IgD-negative memory B cell (primary cell): ENCODE results near the gene NPAS3. TPM values are rescaled to one million over a fixed set of nuclear protein-coding genes. Genes with fewer than 3 reads are reported as not detected.

Experiments used
- H3K27ac Mint-ChIP-seq, 3 donors: one replicate each; pipeline ENCODE4 v1.8.0; 2020 to 2022; ENCODE audit warnings: mild to moderate bottlenecking in 3 of 3, mixed read lengths in 3 of 3, moderate library complexity in 1 of 3
- H3K27me3 Mint-ChIP-seq: one replicate; pipeline ENCODE4 v1.8.0; 2021; ENCODE audit warnings: mixed read lengths
- H3K36me3 Mint-ChIP-seq: one replicate; pipeline ENCODE4 v1.8.0; 2020; ENCODE audit warnings: mild to moderate bottlenecking, mixed read lengths
- H3K4me1 Mint-ChIP-seq, 3 donors: one replicate each; pipeline ENCODE4 v1.8.0; 2020 to 2022; ENCODE audit warnings: mixed read lengths in 3 of 3, mild to moderate bottlenecking in 1 of 3
- H3K4me3 Mint-ChIP-seq, 4 donors: one replicate each; pipeline ENCODE4 v1.8.0; 2020 to 2022; ENCODE audit warnings: mild to moderate bottlenecking in 4 of 4, mixed read lengths in 4 of 4, moderate library complexity in 3 of 4
- H3K9me3 Mint-ChIP-seq, 3 donors: one replicate each; pipeline ENCODE4 v1.8.0; 2020 to 2021; ENCODE audit warnings: mixed read lengths in 3 of 3, mild to moderate bottlenecking in 1 of 3
- polyA plus RNA-seq: library from polyadenylated mRNA; unstranded; fragments of 300-500 nt; fragmentation: Illumina TruSeq; gene quantifications from one replicate; pipeline ENCODE4 v1.2.3, GENCODE V29; 2021

NPAS3 gene
- polyA plus RNA-seq, 1 donor from 2014 or later, result not detected

- H3K4me1 Mint-ChIP-seq, result no peaks in the 10 kb centered on the region
- H3K27me3 Mint-ChIP-seq, result no peaks in the 10 kb centered on the region
- no peak overlapping the region for H3K27ac Mint-ChIP-seq
- H3K36me3 Mint-ChIP-seq, result no peaks in the 10 kb centered on the region
- no peak overlapping the region for H3K4me3 Mint-ChIP-seq
- peaks cover 0 to 5% (median 2%) of the 10 kb centered on the region in 3 donors for H3K9me3 Mint-ChIP-seq
Measured at GRCh38 chr14:33527023-33527634, 588.5 kb downstream of the NPAS3 start.

- H3K27ac Mint-ChIP-seq, result no peak overlapping the region
- peaks cover 0 to 5% (median 2%) of the 10 kb centered on the region in 3 donors for H3K9me3 Mint-ChIP-seq
- no peaks in the 10 kb centered on the region for H3K4me1 Mint-ChIP-seq
- H3K36me3 Mint-ChIP-seq, result no peaks in the 10 kb centered on the region
- H3K27me3 Mint-ChIP-seq, result no peaks in the 10 kb centered on the region
- H3K4me3 Mint-ChIP-seq, result no peak overlapping the region
Measured at GRCh38 chr14:33528655-33529054, 590.0 kb downstream of the NPAS3 start.

- Mint-ChIP-seq H3K9me3 (peaks cover 0 to 5% (median 2%) of the 10 kb centered on the region in 3 donors), H3K4me1 (no peaks in the 10 kb centered on the region), H3K4me3 (no peak overlapping the region), H3K27ac (no peak overlapping the region), H3K36me3 (no peaks in the 10 kb centered on the region), H3K27me3 (no peaks in the 10 kb centered on the region)
Measured at GRCh38 chr14:33529787-33530757, 591.4 kb downstream of the NPAS3 start.

GRCh38 chr14:33532553-33532952 is 593.9 kb downstream of the NPAS3 start:
- Mint-ChIP-seq H3K4me1 (no peaks in the 10 kb centered on the region), H3K36me3 (no peaks in the 10 kb centered on the region), H3K27ac (no peak overlapping the region), H3K4me3 (no peak overlapping the region), H3K9me3 (peaks cover 0 to 2% (median 0%) of the 10 kb centered on the region in 3 donors), H3K27me3 (no peaks in the 10 kb centered on the region)

- Mint-ChIP-seq H3K4me1 (no peaks in the 10 kb centered on the region), H3K9me3 (peaks cover 0 to 4% (median 0%) of the 10 kb centered on the region in 3 donors), H3K27me3 (no peaks in the 10 kb centered on the region), H3K4me3 (no peak overlapping the region), H3K27ac (no peak overlapping the region), H3K36me3 (no peaks in the 10 kb centered on the region)
Measured at GRCh38 chr14:33534104-33534503, 595.4 kb downstream of the NPAS3 start.

GRCh38 chr14:33534632-33535031 is 596.0 kb downstream of the NPAS3 start:
- no peak overlapping the region for H3K4me3 Mint-ChIP-seq
- H3K9me3 Mint-ChIP-seq, result peaks cover 0 to 4% (median 0%) of the 10 kb centered on the region in 3 donors
- H3K27me3 Mint-ChIP-seq, result no peaks in the 10 kb centered on the region
- peaks cover 0 to 1% (median 0%) of the 10 kb centered on the region in 3 donors for H3K4me1 Mint-ChIP-seq
- no peaks in the 10 kb centered on the region for H3K36me3 Mint-ChIP-seq
- no peak overlapping the region for H3K27ac Mint-ChIP-seq

GRCh38 chr14:33539918-33540357 is 601.3 kb downstream of the NPAS3 start:
- no peak overlapping the region for H3K27ac Mint-ChIP-seq
- peaks cover 0 to 2% (median 0%) of the 10 kb centered on the region in 3 donors for H3K9me3 Mint-ChIP-seq
- no peaks in the 10 kb centered on the region for H3K36me3 Mint-ChIP-seq
- peaks cover 1% of the 10 kb centered on the region for H3K27me3 Mint-ChIP-seq
- H3K4me3 Mint-ChIP-seq, result no peak overlapping the region
- H3K4me1 Mint-ChIP-seq, result peaks cover 0 to 3% (median 0%) of the 10 kb centered on the region in 3 donors

- Mint-ChIP-seq H3K27ac (no peak overlapping the region), H3K36me3 (no peaks in the 10 kb centered on the region), H3K9me3 (peaks cover 0 to 2% (median 0%) of the 10 kb centered on the region in 3 donors), H3K27me3 (peaks cover 1% of the 10 kb centered on the region), H3K4me3 (no peak overlapping the region), H3K4me1 (peaks cover 0 to 3% (median 0%) of the 10 kb centered on the region in 3 donors)
Measured at GRCh38 chr14:33541171-33541570, 602.5 kb downstream of the NPAS3 start.

- Mint-ChIP-seq H3K27me3 (peaks cover 1% of the 10 kb centered on the region), H3K36me3 (no peaks in the 10 kb centered on the region), H3K4me1 (peaks cover 0 to 3% (median 0%) of the 10 kb centered on the region in 3 donors), H3K4me3 (no peak overlapping the region), H3K27ac (no peak overlapping the region), H3K9me3 (peaks cover 0 to 2% (median 0%) of the 10 kb centered on the region in 3 donors)
Measured at GRCh38 chr14:33542338-33543287, 603.9 kb downstream of the NPAS3 start.

GRCh38 chr14:33545696-33546095 is 607.0 kb downstream of the NPAS3 start:
- H3K27ac Mint-ChIP-seq, result no peak overlapping the region
- H3K4me3 Mint-ChIP-seq, result no peak overlapping the region
- no peaks in the 10 kb centered on the region for H3K9me3 Mint-ChIP-seq
- H3K36me3 Mint-ChIP-seq, result no peaks in the 10 kb centered on the region
- H3K4me1 Mint-ChIP-seq, result peaks cover 0 to 2% (median 0%) of the 10 kb centered on the region in 3 donors
- H3K27me3 Mint-ChIP-seq, result peaks cover 1% of the 10 kb centered on the region

GRCh38 chr14:33548606-33549005 is 609.9 kb downstream of the NPAS3 start:
- Mint-ChIP-seq H3K9me3 (no peaks in the 10 kb centered on the region), H3K4me1 (no peaks in the 10 kb centered on the region), H3K27ac (no peak overlapping the region), H3K36me3 (no peaks in the 10 kb centered on the region), H3K4me3 (no peak overlapping the region), H3K27me3 (no peaks in the 10 kb centered on the region)

GRCh38 chr14:33551963-33552362 is 613.3 kb downstream of the NPAS3 start:
- Mint-ChIP-seq H3K36me3 (no peaks in the 10 kb centered on the region), H3K27ac (no peak overlapping the region), H3K9me3 (peaks cover 0 to 2% (median 0%) of the 10 kb centered on the region in 3 donors), H3K27me3 (no peaks in the 10 kb centered on the region), H3K4me1 (no peaks in the 10 kb centered on the region), H3K4me3 (no peak overlapping the region)

GRCh38 chr14:33553706-33554278 is 615.1 kb downstream of the NPAS3 start:
- peaks cover 0 to 2% (median 0%) of the 10 kb centered on the region in 3 donors for H3K9me3 Mint-ChIP-seq
- H3K36me3 Mint-ChIP-seq, result no peaks in the 10 kb centered on the region
- H3K27ac Mint-ChIP-seq, result no peak overlapping the region
- H3K4me1 Mint-ChIP-seq, result no peaks in the 10 kb centered on the region
- H3K4me3 Mint-ChIP-seq, result no peak overlapping the region
- H3K27me3 Mint-ChIP-seq, result no peaks in the 10 kb centered on the region

- Mint-ChIP-seq H3K36me3 (no peaks in the 10 kb centered on the region), H3K9me3 (peaks cover 0 to 2% (median 0%) of the 10 kb centered on the region in 3 donors), H3K4me1 (no peaks in the 10 kb centered on the region), H3K27ac (no peak overlapping the region), H3K4me3 (no peak overlapping the region), H3K27me3 (no peaks in the 10 kb centered on the region)
Measured at GRCh38 chr14:33554988-33555387, 616.3 kb downstream of the NPAS3 start.
